NAMALWA (cell line): ENCODE data around the gene PRSS27.
"Not testable (repeated sequence)": the region's sequence is repeated elsewhere in the genome, so short reads cannot be mapped to it uniquely, and the experiment has no call there.

Experiments
- DNase-seq: peaks from one replicate; pipeline ENCODE4 v3.0.0-alpha.2; 2015; ENCODE audit warnings: low spot score

The PRSS27 gene

GRCh38 chr16:2708290-2708639, 11.8 kb downstream of the PRSS27 start:
- DNase-seq: no peak

GRCh38 chr16:2707368-2708289, 12.4 kb downstream of the PRSS27 start:
- no peak for DNase-seq

- DNase-seq: no peak
Measured at GRCh38 chr16:2706611-2707311, 13.3 kb downstream of the PRSS27 start.

- no peak for DNase-seq
Measured at GRCh38 chr16:2706085-2706484, 13.9 kb downstream of the PRSS27 start.

- no peak for DNase-seq
Measured at GRCh38 chr16:2705351-2705750, 14.7 kb downstream of the PRSS27 start.

- DNase-seq: no peak
Measured at GRCh38 chr16:2704983-2705275, 15.1 kb downstream of the PRSS27 start.

- DNase-seq: no peak
Measured at GRCh38 chr16:2704166-2704982, 15.7 kb downstream of the PRSS27 start.

GRCh38 chr16:2702871-2703745, 16.9 kb downstream of the PRSS27 start:
- no peak for DNase-seq

- no peak for DNase-seq
Measured at GRCh38 chr16:2702438-2702825, 17.6 kb downstream of the PRSS27 start.

- DNase-seq: no peak
Measured at GRCh38 chr16:2701713-2702437, 18.1 kb downstream of the PRSS27 start.

- no peak for DNase-seq
Measured at GRCh38 chr16:2701272-2701671, 18.8 kb downstream of the PRSS27 start.

GRCh38 chr16:2700786-2701185, 19.2 kb downstream of the PRSS27 start:
- no peak for DNase-seq

GRCh38 chr16:2699791-2700600, 20.0 kb downstream of the PRSS27 start:
- DNase-seq: no peak

- DNase-seq: no peak
Measured at GRCh38 chr16:2698965-2699750, 20.9 kb downstream of the PRSS27 start.

GRCh38 chr16:2698103-2698870, 21.7 kb downstream of the PRSS27 start:
- no peak for DNase-seq

GRCh38 chr16:2697401-2697948, 22.5 kb downstream of the PRSS27 start:
- DNase-seq: no peak

- DNase-seq: not testable (repeated sequence)
Measured at GRCh38 chr16:2696601-2697250, 23.3 kb downstream of the PRSS27 start.
